Measurements from ENCODE around the gene SPAG9.

Gene SPAG9

GRCh38 chr17:51120739-51121619 is at the start of gene SPAG9 (continued):
- TF ChIP-seq ZNF404 (tag by site-specific recombination; IDR thresholded peaks at IDR 0.05) (no peak), ZFP37 (tag by site-specific recombination; IDR thresholded peaks at IDR 0.05) (0 out of 2 replicates have a peak, but pooled peaks have one; percentile 36), ZNF76 (tag by site-specific recombination; IDR thresholded peaks at IDR 0.05; ENCODE audit: borderline replicate concordance, low read depth) (peak; percentile 69), ZNF112 (tag by site-specific recombination; IDR thresholded peaks at IDR 0.05) (no peak), ZNF510 (tag by site-specific recombination; IDR thresholded peaks at IDR 0.05; ENCODE audit: insufficient replicate concordance) (no peak), ZNF560 (tag by site-specific recombination; IDR thresholded peaks at IDR 0.05; ENCODE audit: borderline replicate concordance) (no peak), ZNF707 (tag by site-specific recombination; IDR thresholded peaks at IDR 0.05) (no peak), ATF2 (tag by site-specific recombination; IDR thresholded peaks at IDR 0.05; ENCODE audit: low read depth) (no peak; the same call in 1 of the 2 replicates), FEZF1 (tag by site-specific recombination; IDR thresholded peaks at IDR 0.05) (0 out of 2 replicates have a peak, but pooled peaks have one; percentile 7), OSR2 (tag by site-specific recombination; IDR thresholded peaks at IDR 0.05) (no peak), ZNF561 (tag by site-specific recombination; IDR thresholded peaks at IDR 0.05; ENCODE audit: borderline replicate concordance) (peak; percentile 34; the same call in 1 of the 2 replicates), ZBTB10 (tag by site-specific recombination; IDR thresholded peaks at IDR 0.05) (peak; percentile 74), PATZ1 (tag by site-specific recombination; IDR thresholded peaks at IDR 0.05) (peak; percentile 88), KLF7 (tag by site-specific recombination; IDR thresholded peaks at IDR 0.05; ENCODE audit: borderline replicate concordance) (peak; percentile 95), MZF1 (tag by site-specific recombination; IDR thresholded peaks at IDR 0.05; ENCODE audit: borderline replicate concordance) (peak; percentile 71), ZNF777 (tag by site-specific recombination; IDR thresholded peaks at IDR 0.05; ENCODE audit: borderline replicate concordance) (no peak), ZBTB8A (tag by site-specific recombination; IDR thresholded peaks at IDR 0.05) (peak; percentile 85), SCRT1 (tag by site-specific recombination; IDR thresholded peaks at IDR 0.05; ENCODE audit: borderline replicate concordance) (no peak), SP2 (tag by site-specific recombination; IDR thresholded peaks at IDR 0.05) (peak; percentile 87), ZBTB7A (tag by site-specific recombination; IDR thresholded peaks at IDR 0.05; ENCODE audit: low read depth) (no peak), ZNF664 (tag by site-specific recombination; IDR thresholded peaks at IDR 0.05) (no peak; the same call in 1 of the 2 replicates), ZNF449 (tag by site-specific recombination; IDR thresholded peaks at IDR 0.05) (peak; percentile 68), ZNF580 (tag by site-specific recombination; IDR thresholded peaks at IDR 0.05) (no peak), ZNF639 (tag by site-specific recombination; IDR thresholded peaks at IDR 0.05) (peak; percentile 60; the same call in 1 of the 2 replicates), ZNF629 (tag by site-specific recombination; IDR thresholded peaks at IDR 0.05) (peak; percentile 84), ZNF768 (tag by site-specific recombination; IDR thresholded peaks at IDR 0.05) (no peak), ZNF140 (tag by site-specific recombination; IDR thresholded peaks at IDR 0.05) (no peak), ZNF366 (tag by site-specific recombination; conservative IDR thresholded peaks at IDR 0.05) (peak; percentile 78), ZNF843 (tag by site-specific recombination; IDR thresholded peaks at IDR 0.05) (peak; percentile 36; the same call in 1 of the 2 replicates), KLF16 (tag by site-specific recombination; IDR thresholded peaks at IDR 0.05) (peak; percentile 48)
